ENCODE measurements around the gene PYCARD.

DNA sequence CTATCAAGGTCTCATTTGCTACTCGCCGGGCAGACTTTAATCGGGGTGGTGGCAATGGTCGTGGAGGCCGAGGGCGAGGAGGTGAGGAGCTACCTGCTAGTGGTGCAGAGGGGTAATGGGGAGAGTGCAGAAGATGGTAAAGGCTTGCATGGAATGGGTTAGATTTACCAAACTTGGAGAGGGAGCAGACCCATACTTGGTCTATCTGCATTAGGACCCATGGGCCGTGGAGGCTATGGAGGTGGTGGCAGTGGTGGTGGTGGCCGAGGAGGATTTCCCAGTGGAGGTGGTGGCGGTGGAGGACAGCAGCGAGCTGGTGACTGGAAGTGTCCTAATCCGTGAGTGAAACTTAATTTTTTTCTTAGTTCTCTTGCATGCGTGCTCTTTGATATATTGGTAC lies 12.5 kb downstream of the PYCARD start:
- TF ChIP-seq CTCF (IDR thresholded peaks at IDR 0.05; ENCODE audit: low read depth, low read length) (no peak), EZH2phosphoT487 (IDR thresholded peaks at IDR 0.05; ENCODE audit: low read depth) (no peak)
